Measurements from ENCODE around the gene PELI2. TPM values are rescaled to one million over a fixed set of nuclear protein-coding genes. Genes with fewer than 3 reads are reported as not detected.

Gene PELI2
- total RNA-seq, 1 donor from 2014 or later = 32.2 TPM

GRCh38 chr14:56147986-56148901 is 30.0 kb downstream of the PELI2 start:
- no peaks in the 10 kb centered on the region for H3K9me3 Mint-ChIP-seq (ENCODE audit: low read depth)
- H3K4me3 Mint-ChIP-seq (ENCODE audit: low read depth) = no peak overlapping the region
- H3K36me3 Mint-ChIP-seq (ENCODE audit: insufficient read depth) = no peaks in the 10 kb centered on the region
- no peak for TF ChIP-seq CTCF (IDR thresholded peaks at IDR 0.05; ENCODE audit: unreplicated experiment)
- no peak for DNase-seq (ENCODE audit: low spot score, unreplicated experiment)
- no peaks in the 10 kb centered on the region for H3K27me3 Mint-ChIP-seq
- H3K27ac Mint-ChIP-seq = peak overlapping the region; percentile 51
- H3K4me1 Mint-ChIP-seq (ENCODE audit: low read depth) = peaks cover 15% of the 10 kb centered on the region

DNA sequence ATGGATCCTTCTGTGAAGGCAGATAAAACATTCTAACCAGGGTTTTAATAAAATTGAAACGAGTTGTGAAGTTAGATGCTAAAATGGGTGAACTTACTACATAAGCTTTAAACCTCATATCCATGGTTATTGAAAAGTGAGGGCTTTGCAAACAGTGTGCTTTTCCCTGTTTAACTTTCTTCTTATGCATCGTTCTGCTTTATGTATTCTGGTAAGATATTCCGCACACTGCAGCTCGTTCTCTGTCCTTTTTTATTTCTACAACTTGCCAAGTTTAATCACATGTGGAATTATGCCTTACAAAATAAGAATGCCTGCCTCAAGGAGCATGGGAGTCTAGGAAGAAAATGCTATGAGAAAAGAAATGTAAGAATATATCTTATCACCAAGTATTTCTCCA is 30.9 kb downstream of the PELI2 start:
- Mint-ChIP-seq H3K27ac (no peak overlapping the region), H3K9me3 (ENCODE audit: low read depth) (no peaks in the 10 kb centered on the region), H3K4me1 (ENCODE audit: low read depth) (peaks cover 15% of the 10 kb centered on the region), H3K27me3 (no peaks in the 10 kb centered on the region), H3K4me3 (ENCODE audit: low read depth) (no peak overlapping the region), H3K36me3 (ENCODE audit: insufficient read depth) (no peaks in the 10 kb centered on the region)
- no peak for TF ChIP-seq CTCF (IDR thresholded peaks at IDR 0.05; ENCODE audit: unreplicated experiment)
- no peak for DNase-seq (ENCODE audit: low spot score, unreplicated experiment)

GRCh38 chr14:56149995-56150394 is 31.8 kb downstream of the PELI2 start:
- DNase-seq (ENCODE audit: low spot score, unreplicated experiment) = no peak
- no peaks in the 10 kb centered on the region for H3K9me3 Mint-ChIP-seq (ENCODE audit: low read depth)

DNA sequence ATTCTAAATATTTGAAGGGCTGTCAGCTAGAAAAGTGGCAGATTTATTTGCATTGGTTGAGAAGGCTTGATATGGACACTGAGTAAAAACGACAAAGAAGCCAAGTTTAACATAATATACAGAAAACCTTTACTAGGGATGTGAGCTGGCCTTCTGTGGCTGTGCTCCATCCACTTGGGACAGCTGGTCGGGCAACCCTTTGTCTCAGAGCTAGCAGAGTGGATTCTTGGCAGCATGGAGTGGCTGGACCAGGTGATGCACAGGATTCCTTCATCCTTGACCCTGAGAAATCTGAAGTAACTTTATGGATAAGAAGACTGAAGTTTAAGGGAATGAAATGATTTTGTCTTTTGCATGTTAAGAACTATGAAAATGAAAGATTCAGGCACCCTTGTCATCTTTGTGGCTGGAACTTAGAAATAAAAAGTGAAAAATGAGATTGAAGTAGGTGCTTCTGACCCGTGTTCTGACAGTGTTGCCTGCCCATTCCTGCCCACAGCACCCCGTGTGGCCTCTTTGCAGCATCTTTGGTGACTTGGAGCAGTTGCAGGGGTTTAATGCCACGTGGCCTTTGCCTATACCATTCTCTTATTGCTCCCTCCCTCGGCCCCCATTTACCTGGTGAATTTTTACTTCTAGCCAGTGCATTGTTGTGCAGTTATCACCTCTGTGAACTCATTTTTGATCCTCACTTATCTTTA is 32.6 kb downstream of the PELI2 start:
- H3K4me3 Mint-ChIP-seq (ENCODE audit: low read depth) = no peak overlapping the region
- H3K27me3 Mint-ChIP-seq = no peaks in the 10 kb centered on the region
- no peaks in the 10 kb centered on the region for H3K9me3 Mint-ChIP-seq (ENCODE audit: low read depth)
- H3K4me1 Mint-ChIP-seq (ENCODE audit: low read depth) = peaks cover 14% of the 10 kb centered on the region
- H3K36me3 Mint-ChIP-seq (ENCODE audit: insufficient read depth) = no peaks in the 10 kb centered on the region
- no peak overlapping the region for H3K27ac Mint-ChIP-seq
- TF ChIP-seq CTCF (IDR thresholded peaks at IDR 0.05; ENCODE audit: unreplicated experiment) = no peak
- DNase-seq (ENCODE audit: low spot score, unreplicated experiment) = no peak

More at GRCh38 chr14:56149995-56150394, 31.8 kb downstream of the PELI2 start:
- no peak for TF ChIP-seq CTCF (IDR thresholded peaks at IDR 0.05; ENCODE audit: unreplicated experiment)
- Mint-ChIP-seq H3K4me1 (ENCODE audit: low read depth) (peaks cover 15% of the 10 kb centered on the region), H3K36me3 (ENCODE audit: insufficient read depth) (no peaks in the 10 kb centered on the region), H3K4me3 (ENCODE audit: low read depth) (no peak overlapping the region), H3K27ac (no peak overlapping the region), H3K27me3 (no peaks in the 10 kb centered on the region)

- DNase-seq (ENCODE audit: low spot score, unreplicated experiment) = no peak
- no peaks in the 10 kb centered on the region for H3K36me3 Mint-ChIP-seq (ENCODE audit: insufficient read depth)
- TF ChIP-seq CTCF (IDR thresholded peaks at IDR 0.05; ENCODE audit: unreplicated experiment) = no peak
These were observed 34.0 kb downstream of the PELI2 start for GRCh38 chr14:56152221-56152620.

More at GRCh38 chr14:56152221-56152620, 34.0 kb downstream of the PELI2 start:
- Mint-ChIP-seq H3K4me3 (ENCODE audit: low read depth) (no peak overlapping the region), H3K27ac (no peak overlapping the region), H3K27me3 (no peaks in the 10 kb centered on the region), H3K4me1 (ENCODE audit: low read depth) (peaks cover 14% of the 10 kb centered on the region), H3K9me3 (ENCODE audit: low read depth) (no peaks in the 10 kb centered on the region)
